Gastroesophageal sphincter (tissue), 4 donors: ENCODE data around the gene KCNH3. TPM values are rescaled to one million over a fixed set of nuclear protein-coding genes. Genes with fewer than 3 reads are reported as not detected.
A peak's percentile ranks its signal among the peaks of the same experiment; 100 is the strongest.

Experiments
- ATAC-seq: fragments of 150-250 bp; one replicate; pipeline ENCODE4 v1.9.1; 2016; ENCODE audit warnings: mild to moderate bottlenecking, moderate library complexity
- H3K27ac ChIP-seq, 4 donors: fragments of 200-600 bp; sonication (generic) in 3 of 4; 1 replicate in 3 of 4; 2 replicates in 1 of 4; pipeline ENCODE4 v1.5.1; 2016 to 2019
- H3K27me3 ChIP-seq: fragments of 200-600 bp; sonication (generic); one replicate; pipeline ENCODE4 v1.5.1; 2019
- H3K36me3 ChIP-seq, 2 donors: fragments of 200-600 bp; sonication (generic); one replicate each; pipeline ENCODE4 v1.5.1; 2019; ENCODE audit warnings: control low read depth in 1 of 2
- H3K4me1 ChIP-seq, 3 donors: fragments of 200-600 bp; sonication (generic); 1 replicate in 2 of 3; 2 replicates in 1 of 3; pipeline ENCODE4 v1.5.1; 2016 to 2019; ENCODE audit warnings: control low read depth in 2 of 3
- H3K4me3 ChIP-seq, 2 donors: fragments of 200-600 bp; sonication (generic); one replicate each; pipeline ENCODE4 v1.5.1; 2019; ENCODE audit warnings: mild to moderate bottlenecking in 1 of 2, moderate library complexity in 1 of 2
- H3K9me3 ChIP-seq, 3 donors: fragments of 200-600 bp; sonication (generic); one replicate each; pipeline ENCODE4 v1.5.1; 2017 to 2019; ENCODE audit warnings: control low read depth in 2 of 3
- EP300 ChIP-seq: sonication (generic); formaldehyde crosslinking; IDR thresholded peaks from one replicate; pipeline ENCODE4 v1.6.1; 2017; ENCODE audit warnings: antibody characterized with exemption, mild to moderate bottlenecking
- POLR2A ChIP-seq, 2 donors: fragments of 450-650 bp; IDR thresholded peaks; one replicate each; pipeline ENCODE4 v1.6.1; 2017; ENCODE audit warnings: antibody characterized with exemption in 2 of 2, mild to moderate bottlenecking in 2 of 2, moderate library complexity in 1 of 2
- POLR2AphosphoS5 ChIP-seq: sonication (generic); formaldehyde crosslinking; IDR thresholded peaks from one replicate; pipeline ENCODE4 v1.6.1; 2017; ENCODE audit warnings: antibody characterized with exemption
- WGBS, 2 donors: methylation state at CpG; one replicate each; pipeline ENCODE4 v1.1.5; 2018; ENCODE audit warnings: low coverage in 1 of 2; 5-methylcytosine and 5-hydroxymethylcytosine counted together
- total RNA-seq, 4 donors: library from RNA; depleted of rRNA; stranded (reverse); fragments of >200 nt; gene quantifications; one replicate each; pipeline ENCODE4 v1.1.0, GENCODE V29; 2016
- TF ChIP-seq, protein P1 (sequence below), 4 experiments: fragments of 200-600 bp in 2 of 4; fragments of 450-650 bp in 2 of 4; sonication (generic) in 1 of 4; IDR thresholded peaks; one replicate each; pipeline ENCODE4 v1.5.1; 2017 to 2019; ENCODE audit warnings: antibody characterized with exemption in 4 of 4, mild to moderate bottlenecking in 2 of 4, moderate library complexity in 2 of 4

Gene KCNH3
- total RNA-seq, 4 donors from 2014 or later, result 0.13 to 0.69 (median 0.31) TPM; not detected in 1

DNA sequence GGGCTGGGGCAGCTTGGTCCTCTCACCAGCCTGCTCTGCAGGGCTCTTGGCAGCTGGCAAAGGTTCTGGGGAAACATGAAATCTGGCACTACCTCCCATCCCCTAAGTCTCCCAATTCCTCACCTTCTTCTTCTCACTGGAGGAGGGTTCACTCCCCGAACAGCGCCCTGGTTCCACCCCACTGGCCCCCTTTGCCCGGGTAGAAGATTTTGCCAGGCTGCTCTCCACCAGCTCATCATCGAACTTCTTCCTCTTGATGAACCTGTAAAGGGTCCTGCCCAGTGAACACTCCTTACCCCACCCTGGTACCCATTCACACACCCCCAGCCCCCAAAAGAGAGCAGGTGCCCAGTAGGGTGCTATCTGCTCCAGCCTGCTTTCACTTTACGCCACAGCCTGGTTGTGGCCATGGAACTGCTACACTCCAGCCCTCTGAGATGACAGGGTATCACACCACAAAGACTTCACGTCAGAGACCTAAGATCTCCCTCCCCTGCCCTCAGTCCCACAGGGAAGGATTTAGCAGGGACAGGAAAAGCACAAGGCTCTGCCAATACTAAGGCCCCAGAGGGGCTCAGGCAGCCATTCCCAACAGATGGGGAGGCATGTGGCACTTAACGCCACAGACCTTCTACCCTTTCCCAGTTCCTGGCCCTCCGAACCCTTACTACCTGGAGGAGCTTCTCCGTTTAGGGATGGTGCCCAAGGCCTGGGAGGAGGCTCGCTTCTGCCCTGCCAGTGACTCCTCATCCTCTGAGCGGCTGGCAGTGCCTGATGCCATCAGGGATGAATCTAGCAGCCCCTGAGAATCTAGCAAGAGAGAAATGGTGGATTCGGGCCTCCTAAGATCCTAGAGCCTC lies 26.8 kb downstream of the KCNH3 start:
- Histone ChIP-seq H3K9me3 (no peaks in the 10 kb centered on the region), H3K27me3 (no peaks in the 10 kb centered on the region), H3K27ac (no peak overlapping the region), H3K4me1 (peaks cover 0 to 45% (median 26%) of the 10 kb centered on the region in 3 donors), H3K36me3 (peaks cover 0 to 55% of the 10 kb centered on the region in 2 donors), H3K4me3 (no peak overlapping the region)
- no peak for TF ChIP-seq EP300
- TF ChIP-seq, protein P1, sequence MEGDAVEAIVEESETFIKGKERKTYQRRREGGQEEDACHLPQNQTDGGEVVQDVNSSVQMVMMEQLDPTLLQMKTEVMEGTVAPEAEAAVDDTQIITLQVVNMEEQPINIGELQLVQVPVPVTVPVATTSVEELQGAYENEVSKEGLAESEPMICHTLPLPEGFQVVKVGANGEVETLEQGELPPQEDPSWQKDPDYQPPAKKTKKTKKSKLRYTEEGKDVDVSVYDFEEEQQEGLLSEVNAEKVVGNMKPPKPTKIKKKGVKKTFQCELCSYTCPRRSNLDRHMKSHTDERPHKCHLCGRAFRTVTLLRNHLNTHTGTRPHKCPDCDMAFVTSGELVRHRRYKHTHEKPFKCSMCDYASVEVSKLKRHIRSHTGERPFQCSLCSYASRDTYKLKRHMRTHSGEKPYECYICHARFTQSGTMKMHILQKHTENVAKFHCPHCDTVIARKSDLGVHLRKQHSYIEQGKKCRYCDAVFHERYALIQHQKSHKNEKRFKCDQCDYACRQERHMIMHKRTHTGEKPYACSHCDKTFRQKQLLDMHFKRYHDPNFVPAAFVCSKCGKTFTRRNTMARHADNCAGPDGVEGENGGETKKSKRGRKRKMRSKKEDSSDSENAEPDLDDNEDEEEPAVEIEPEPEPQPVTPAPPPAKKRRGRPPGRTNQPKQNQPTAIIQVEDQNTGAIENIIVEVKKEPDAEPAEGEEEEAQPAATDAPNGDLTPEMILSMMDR (IDR thresholded peaks at IDR 0.05), result no peak
- ATAC-seq, result no peak
- WGBS, 2 donors, result 100% methylated on average over 5 of the region's 12 CpGs; no CpG with 5 or more reads in 1 of the 2 donors

DNA sequence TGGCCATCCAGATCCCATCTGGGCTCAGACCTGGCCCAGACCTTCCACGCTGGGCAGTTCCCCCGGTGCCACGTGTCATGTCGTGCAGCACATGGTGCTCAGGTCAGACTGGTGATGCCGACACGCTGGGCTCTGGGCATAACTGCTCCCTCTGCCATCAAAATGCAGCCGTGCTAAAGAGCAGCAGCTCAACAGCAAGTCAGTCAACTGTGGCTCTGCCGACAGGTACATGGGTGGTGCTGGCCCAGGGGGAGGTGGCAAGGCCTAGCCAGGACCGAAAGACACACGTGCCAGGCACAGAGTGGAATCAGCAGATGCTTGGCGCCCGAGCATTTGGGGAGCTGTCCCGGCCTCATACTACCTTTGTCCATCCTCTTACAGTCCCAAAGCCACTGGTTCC lies 27.5 kb downstream of the KCNH3 start:
- no peak overlapping the region for H3K4me3 ChIP-seq
- ATAC-seq, result no peak
- peaks cover 0 to 48% of the 10 kb centered on the region in 2 donors for H3K36me3 ChIP-seq
- H3K27ac ChIP-seq, result no peak overlapping the region
- no peaks in the 10 kb centered on the region for H3K27me3 ChIP-seq
- peaks cover 0 to 52% (median 26%) of the 10 kb centered on the region in 3 donors for H3K4me1 ChIP-seq
- TF ChIP-seq POLR2AphosphoS5, result no peak
- no peak for TF ChIP-seq EP300
- TF ChIP-seq, protein P1 (IDR thresholded peaks at IDR 0.05), result no peak
- TF ChIP-seq POLR2A (IDR thresholded peaks at IDR 0.05), result no peak
- H3K9me3 ChIP-seq, result no peaks in the 10 kb centered on the region
- WGBS, 2 donors, result no CpG with 5 or more reads among the region's 13 CpGs

DNA sequence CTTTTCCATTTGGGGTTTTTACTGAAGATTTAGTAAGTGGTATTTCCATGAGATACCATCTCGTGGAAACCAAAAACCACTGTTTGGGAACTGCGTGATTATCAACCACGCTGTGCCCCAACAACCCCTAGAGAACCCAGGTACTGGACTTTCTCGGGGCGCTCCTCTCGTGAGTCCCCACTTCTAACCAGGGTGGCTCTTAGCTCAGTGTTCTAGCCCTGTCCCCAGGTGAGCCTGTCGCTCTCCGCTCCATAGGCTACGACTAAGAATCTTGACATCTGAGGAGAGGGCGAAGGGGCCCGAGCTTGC lies 28.4 kb downstream of the KCNH3 start:
- TF ChIP-seq POLR2A (IDR thresholded peaks at IDR 0.05), result no peak
- TF ChIP-seq EP300, result no peak
- TF ChIP-seq POLR2AphosphoS5, result no peak
- ATAC-seq, result no peak
- Histone ChIP-seq H3K9me3 (no peaks in the 10 kb centered on the region), H3K4me3 (peak overlapping the region; percentile 45 to 57), H3K36me3 (peaks cover 0 to 39% of the 10 kb centered on the region in 2 donors), H3K27me3 (no peaks in the 10 kb centered on the region), H3K27ac (peak overlapping the region; percentile 16 to 87 (median 84)), H3K4me1 (peaks cover 0 to 54% (median 26%) of the 10 kb centered on the region in 3 donors)
- WGBS, 2 donors, result 2% methylated on average over 11 of the region's 11 CpGs; no CpG with 5 or more reads in 1 of the 2 donors

GRCh38 chr12:49567611-49568441 lies 29.0 kb downstream of the KCNH3 start, which contains the start of gene MCRS1:
Gene MCRS1 (minus strand): TSS chr12:49568142. CDS start chr12:49566731, 1,411 bp downstream.
- peak within 1 kb of the TSS; percentile 16 to 87 (median 84) for H3K27ac ChIP-seq
- peak within 1 kb of the TSS; percentile 45 to 57 for H3K4me3 ChIP-seq
- H3K9me3 ChIP-seq, result no peaks in the 10 kb centered on the region
- no peaks in the 10 kb centered on the region for H3K27me3 ChIP-seq
- TF ChIP-seq POLR2AphosphoS5, result peak; percentile 83
- TF ChIP-seq EP300, result no peak
- TF ChIP-seq POLR2A (IDR thresholded peaks at IDR 0.05), result peak; percentile 29 to 43
- TF ChIP-seq, protein P1 (IDR thresholded peaks at IDR 0.05), result peak in 1 of 4 experiments; percentile 20
- peak; percentile 93 for ATAC-seq
- peaks cover 0 to 33% of the 10 kb centered on the region in 2 donors for H3K36me3 ChIP-seq
- peaks cover 0 to 54% (median 26%) of the 10 kb centered on the region in 3 donors for H3K4me1 ChIP-seq
- WGBS, 2 donors, result 1% methylated on average over 22 to 26 of the region's 54 CpGs
